HG03378 (cell line): ENCODE measurements around the gene NDUFB8.

ENCODE experiments used
- ATAC-seq: cut with Tn5 transposase; IDR thresholded peaks from one replicate; pipeline ENCODE4 v1.9.1; 2021; ENCODE audit warnings: mild to moderate bottlenecking, moderate library complexity; ENCODE audit not compliant: unreplicated experiment

NDUFB8 gene

DNA sequence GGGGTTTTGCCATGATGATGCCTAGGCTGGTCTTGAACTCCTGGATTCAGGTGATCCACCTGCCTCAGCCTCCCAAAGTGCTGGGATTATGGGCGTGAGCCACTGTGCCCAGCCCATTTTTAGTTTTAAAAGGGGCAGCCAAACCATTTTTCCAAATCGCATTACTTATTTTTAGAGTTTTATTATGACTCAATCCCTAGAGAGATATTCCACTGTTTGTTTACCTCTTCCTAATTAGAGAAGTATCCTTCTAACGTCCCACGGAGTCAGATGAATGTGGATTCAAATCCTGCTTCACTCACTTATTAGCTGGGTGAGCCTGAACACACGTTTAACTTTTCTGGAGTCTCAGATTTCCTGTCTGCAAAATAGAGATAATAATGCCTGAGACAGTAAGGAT, 51.7 kb downstream of the NDUFB8 start:
- ATAC-seq = no peak
